Esophagus mucosa (tissue), 1 donor: ENCODE results near the gene ADCK1. TPM values are rescaled to one million over a fixed set of nuclear protein-coding genes. Genes with fewer than 3 reads are reported as not detected.
A peak's percentile ranks its signal among the peaks of the same experiment; 100 is the strongest.
"Not testable (repeated sequence)": the region's sequence is repeated elsewhere in the genome, so short reads cannot be mapped to it uniquely, and the experiment has no call there.

Source experiments
- ATAC-seq: fragments of 200-7000 bp; cut with Tn5 transposase; one replicate; pipeline ENCODE4 v1.9.1; 2020
- total RNA-seq: library from RNA; stranded (reverse); gene quantifications from one replicate; pipeline ENCODE4 v1.2.4, GENCODE V29; 2023
- donor health status: DM: yes; HTN: yes; CAD: no.

The ADCK1 gene
- total RNA-seq, result 4.3 TPM

GRCh38 chr14:77799863-77800730, at the start of gene ADCK1:
ADCK1 (plus strand) TSS chr14:77800109; CDS start chr14:77818979, 18,870 bp downstream.
- peak; percentile 92 for ATAC-seq

DNA sequence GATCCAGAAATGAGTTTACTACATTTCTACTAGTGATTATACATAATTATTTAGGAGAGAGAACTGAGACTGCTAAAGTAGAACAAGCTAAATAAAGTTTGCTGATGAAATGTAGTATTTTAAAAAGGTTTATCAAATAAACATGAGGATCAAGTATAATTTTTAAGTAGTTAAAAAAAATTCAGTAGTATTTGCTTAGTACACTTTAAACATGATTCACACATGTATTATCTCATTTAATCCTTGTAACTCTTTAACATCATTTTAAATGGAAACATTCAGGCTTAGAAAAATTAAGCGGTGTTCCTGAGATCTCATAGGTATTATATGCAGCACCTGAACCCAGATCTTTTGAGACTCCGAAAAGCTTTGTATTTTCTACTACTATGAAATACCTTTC, 47.6 kb upstream of the ADCK1 start:
- ATAC-seq, result no peak

GRCh38 chr14:77752799-77753516, 47.0 kb upstream of the ADCK1 start:
- ATAC-seq, result no peak

DNA sequence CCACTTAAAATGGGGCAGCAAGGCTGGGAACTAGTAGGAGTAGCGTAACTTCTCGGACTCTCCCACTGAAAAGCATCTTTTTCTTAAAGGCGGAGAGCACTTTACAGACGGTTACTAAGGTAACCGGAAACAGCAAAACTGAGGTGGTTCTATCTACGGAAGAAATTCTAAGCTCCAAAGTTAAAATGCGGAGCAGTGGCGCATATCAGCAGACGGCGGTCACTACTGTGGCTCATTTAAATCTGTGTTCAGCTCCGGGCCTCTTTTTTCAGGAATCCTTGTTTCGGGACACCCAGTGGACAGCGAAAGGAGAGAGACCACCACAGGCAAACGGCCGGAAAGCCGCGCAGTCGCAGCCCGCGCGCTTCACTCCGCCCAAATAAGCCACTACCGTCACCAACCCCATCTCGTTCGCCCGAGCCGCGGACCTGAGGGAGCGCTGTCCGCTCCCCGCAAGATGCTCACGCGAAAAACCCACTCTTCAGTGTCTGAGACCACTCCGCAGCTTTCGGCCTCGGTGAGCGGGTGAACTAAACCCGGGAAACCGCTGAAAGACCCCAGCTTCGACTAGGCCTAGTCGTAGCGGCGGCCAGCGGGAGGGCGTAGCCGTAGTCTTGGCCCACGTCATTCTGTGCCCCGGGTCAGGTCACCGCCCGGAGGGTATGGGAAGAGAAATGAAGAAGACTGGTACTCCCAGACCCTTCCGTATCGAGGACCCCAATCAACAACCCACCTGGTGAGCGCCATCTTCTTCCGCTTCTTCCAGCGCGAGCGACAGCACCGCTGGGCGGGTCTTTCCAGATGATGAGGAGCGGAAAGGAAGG, 39.3 kb upstream of the ADCK1 start, which contains the start of gene SNW1:
SNW1 (minus strand) TSS at position 776 of the 824 bp plus-strand sequence; CDS start at position 747, 29 bp downstream.
- peak; percentile 97 for ATAC-seq

- peak; percentile 26 for ATAC-seq
Observed at GRCh38 chr14:77761205-77761931, 38.5 kb upstream of the ADCK1 start.

DNA sequence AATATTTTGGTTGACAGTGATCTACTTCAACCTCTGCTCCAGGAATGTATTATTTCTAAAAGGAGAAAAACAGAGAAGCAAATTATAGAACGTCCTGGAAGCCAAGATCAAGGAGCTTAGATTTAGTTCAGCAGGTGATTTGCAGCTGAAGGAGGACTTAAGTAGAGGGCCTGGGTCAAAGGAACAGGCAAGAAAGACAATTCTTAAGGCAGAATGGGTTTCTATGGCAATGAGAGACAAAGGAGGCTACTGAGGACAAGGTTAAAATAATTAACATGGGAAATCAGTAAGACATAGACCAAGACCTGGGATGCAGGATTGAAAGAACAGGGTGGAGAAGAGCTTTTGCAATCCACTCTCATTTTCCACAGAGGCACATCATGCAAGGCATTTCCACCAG, 36.6 kb upstream of the ADCK1 start:
- ATAC-seq, result no peak

DNA sequence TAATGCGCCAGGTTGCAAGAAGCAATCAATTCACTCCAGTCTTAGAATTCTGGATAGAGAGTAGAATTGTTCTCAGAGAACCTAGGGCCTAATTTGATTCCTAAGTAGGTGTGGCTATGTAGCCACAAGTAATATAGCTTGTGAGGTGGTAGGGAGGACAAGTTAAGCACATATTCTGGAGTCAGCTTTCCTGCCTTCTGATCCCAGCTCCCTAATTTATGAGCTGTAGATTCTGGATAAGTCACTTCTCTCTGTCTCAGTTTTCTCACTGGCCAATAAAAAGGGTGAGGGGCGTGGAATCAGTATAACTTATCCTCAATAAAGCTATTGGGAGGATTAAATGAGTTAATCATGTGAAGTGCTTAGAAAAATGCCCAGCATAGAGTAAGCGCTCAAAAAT, 35.9 kb upstream of the ADCK1 start:
- no peak for ATAC-seq

DNA sequence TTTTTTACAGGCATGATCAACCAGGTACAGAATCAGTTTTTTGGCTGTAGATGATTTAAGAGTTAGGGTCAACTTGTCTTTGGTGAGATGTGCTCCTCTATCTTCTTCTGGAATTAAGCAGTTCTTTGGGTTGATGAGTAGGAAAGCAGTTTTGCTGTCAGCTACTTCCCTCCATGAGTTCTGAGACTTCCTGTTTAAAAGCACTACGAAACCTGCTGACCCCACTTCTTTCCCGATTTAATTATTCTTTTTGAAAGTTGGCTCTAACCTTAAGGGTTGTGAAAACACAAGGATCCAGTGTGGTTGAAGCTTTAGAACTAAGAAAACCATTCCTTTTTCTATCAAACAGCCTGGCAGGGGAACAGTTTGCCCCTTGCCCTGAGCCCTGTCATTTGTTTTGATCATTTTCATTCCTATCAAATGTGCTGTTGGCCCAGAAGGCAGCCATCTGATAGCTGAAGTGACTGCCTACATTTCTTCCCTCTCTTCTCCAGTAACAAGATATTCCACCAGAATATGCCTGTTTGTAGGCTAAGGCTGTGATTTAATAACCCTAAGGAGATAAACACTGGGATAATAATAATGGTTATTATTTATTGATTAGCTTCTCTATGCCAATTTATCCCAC, 31.4 kb upstream of the ADCK1 start:
- not testable (repeated sequence) for ATAC-seq

DNA sequence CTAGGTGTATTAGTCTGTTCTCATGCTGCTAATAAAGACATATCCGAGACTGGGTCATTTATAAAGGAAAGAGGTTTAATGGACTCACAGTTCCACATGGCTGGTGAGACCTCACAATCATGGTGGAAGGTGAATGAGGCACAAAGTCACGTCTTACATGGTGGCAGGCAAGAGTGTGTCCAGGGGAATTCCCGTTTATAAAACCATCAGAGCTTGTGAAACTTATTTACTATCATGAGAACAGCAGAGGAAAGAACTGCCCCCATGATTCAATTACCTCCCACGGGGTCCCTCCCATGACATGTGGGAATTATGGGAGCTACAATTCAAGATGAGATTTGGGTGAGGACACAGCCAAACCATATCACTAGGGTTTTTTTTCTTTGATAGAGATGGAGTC, 25.9 kb upstream of the ADCK1 start:
- not testable (repeated sequence) for ATAC-seq

DNA sequence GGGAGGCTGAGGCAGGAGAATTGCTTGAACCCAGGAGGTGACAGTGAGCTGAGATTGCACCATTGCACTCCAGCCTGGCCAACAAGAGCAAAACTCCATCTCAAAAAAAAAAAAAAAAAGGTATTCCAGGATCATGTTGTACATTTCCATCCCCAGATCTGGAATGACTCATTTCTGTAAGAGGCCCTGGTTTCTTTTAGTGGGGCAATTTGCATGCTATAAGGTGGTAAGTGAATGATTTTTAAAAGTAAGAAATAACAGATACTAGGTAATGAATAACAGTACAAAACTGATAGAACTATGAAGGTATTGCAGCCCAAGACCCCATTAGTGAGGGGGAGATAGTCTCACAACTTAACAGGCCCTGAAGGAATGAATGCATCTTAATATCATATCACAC, 17.7 kb upstream of the ADCK1 start:
- no peak for ATAC-seq

DNA sequence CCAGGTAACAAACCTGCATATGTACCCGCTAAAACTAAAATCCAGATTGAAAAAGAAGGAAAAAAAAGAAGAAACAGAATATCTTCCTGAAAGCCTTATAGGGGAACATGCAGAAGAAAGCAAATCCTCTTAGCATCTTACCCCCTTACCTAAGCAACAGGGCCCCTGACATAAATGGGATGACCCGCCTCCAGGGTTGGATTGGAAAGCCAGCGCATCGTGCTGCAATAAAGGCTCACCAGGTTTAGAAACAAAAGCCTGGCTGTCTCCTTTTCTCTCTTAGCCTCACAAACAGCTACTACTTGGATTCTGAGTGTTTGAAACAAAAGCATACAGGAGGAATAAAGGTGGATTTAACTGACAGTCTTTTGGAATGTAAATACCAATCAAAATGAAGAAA, 13.8 kb upstream of the ADCK1 start:
- no peak for ATAC-seq

DNA sequence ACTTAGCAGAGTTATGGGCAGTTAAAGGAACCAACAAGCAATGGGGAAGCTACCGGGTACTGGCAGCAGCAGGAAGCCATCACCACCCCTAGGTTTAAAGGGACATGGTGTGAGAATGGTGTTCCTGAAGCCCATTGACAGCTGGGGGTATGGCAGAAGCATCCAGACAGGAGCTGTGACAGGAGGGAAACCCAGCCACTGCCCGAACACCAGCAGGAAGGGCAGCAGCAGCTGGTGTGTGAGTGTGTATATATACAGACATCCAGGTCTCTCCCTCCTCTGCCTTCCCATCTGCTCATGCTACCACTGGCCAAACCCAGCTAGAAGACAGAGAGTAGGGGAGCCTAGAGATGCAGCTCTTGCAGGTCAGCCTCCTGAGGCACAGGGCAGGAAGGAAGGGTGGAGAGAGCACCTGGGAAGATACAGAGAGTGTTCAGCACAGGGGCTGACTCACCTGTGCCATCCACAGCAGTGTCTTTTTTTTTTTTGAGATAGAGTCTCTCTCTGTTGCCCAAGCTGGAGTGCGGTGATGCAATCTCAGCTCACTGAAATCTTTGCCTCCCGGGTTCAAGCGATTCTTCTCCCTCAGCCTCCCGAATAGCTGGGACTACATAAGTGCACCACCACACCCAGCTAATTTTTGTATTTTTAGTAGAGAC, 9.2 kb upstream of the ADCK1 start:
- peak; percentile 50 for ATAC-seq

- ATAC-seq, result no peak
Observed at GRCh38 chr14:77791225-77791600, 8.7 kb upstream of the ADCK1 start.

GRCh38 chr14:77793255-77793654, 6.7 kb upstream of the ADCK1 start:
- not testable (repeated sequence) for ATAC-seq

- no peak for ATAC-seq
Observed at GRCh38 chr14:77794357-77794756, 5.6 kb upstream of the ADCK1 start.

- not testable (repeated sequence) for ATAC-seq
Observed at GRCh38 chr14:77799456-77799855, 453 bp upstream of the ADCK1 start.

DNA sequence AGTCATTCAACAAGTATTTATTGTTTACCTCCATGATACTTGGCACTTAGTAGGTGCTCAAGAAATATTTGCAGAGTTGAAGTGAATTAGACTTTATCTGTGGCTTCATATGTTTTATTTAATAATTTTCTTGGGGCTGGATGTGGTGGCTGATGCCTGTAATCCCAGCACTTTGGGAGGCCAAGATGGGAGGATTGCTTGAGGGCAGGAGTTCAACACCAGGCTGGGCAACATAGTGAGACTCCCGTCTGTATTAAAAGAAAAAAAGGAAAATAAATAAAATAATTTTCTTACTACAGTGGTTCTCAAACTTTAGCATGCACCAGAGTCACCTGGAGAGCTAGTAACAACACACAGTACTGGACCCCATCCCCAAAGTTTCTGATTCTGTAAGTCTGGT, 905 bp downstream of the ADCK1 start:
- ATAC-seq, result no peak

GRCh38 chr14:77804592-77804991, 4.7 kb downstream of the ADCK1 start:
- ATAC-seq, result peak; percentile 39

DNA sequence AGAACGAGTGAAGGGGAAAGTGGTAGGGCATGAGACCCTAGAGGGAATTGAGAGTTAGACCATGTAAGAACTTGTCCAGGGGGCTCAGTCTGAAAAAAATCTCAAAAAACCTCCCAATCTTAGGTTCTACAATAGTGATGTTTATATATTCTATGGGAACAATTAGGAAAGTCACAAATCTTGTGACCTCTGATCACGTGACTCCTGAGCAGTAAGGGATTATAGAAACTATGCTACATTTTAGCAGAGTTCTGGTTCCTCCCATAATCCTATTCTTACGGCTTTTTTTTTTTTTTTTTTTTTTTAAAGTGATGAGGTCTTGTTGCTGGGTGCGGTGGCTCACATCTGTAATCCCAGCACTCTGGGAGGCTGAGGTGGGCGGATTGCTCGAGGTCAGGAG, 5.8 kb downstream of the ADCK1 start:
- ATAC-seq, result no peak

DNA sequence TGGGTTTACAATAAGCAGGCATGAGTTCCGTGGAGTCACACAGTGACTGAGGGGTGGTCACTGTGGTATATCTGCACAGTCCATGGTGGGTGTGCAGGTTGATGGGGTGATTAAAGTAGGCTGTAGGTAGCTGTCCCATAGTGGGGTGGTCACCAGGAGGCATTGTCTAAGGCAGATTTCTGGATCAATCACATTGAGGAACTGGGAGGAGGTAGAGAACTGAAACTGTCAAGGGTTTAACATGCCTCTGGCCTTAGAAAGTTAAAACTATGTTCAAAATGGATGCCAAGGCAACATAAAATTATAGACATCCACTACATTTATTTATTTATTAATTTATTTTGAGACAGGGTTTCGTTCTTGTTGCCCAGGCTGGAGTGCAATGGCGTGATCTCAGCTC, 8.3 kb downstream of the ADCK1 start:
- no peak for ATAC-seq

- ATAC-seq, result no peak
Observed at GRCh38 chr14:77809011-77809410, 9.1 kb downstream of the ADCK1 start.
